Ishikawa (cell line): ENCODE measurements around the gene SSC4D.

Experiments used
- CEBPB ChIP-seq: IDR thresholded peaks from 2 replicates; pipeline ENCODE4 v1.6.1; 2012
- CREB1 ChIP-seq: IDR thresholded peaks from 2 replicates; pipeline ENCODE4 v1.6.1; 2012; ENCODE audit warnings: low read depth
- EGR1 ChIP-seq: IDR thresholded peaks from 2 replicates; pipeline ENCODE4 v1.6.1; 2012
- EP300 ChIP-seq: IDR thresholded peaks from 2 replicates; pipeline ENCODE4 v1.6.1; 2012; ENCODE audit warnings: borderline replicate concordance
- FOXM1 ChIP-seq: IDR thresholded peaks from 2 replicates; pipeline ENCODE4 v1.6.1; 2012; ENCODE audit warnings: low read depth, borderline replicate concordance
- NFIC ChIP-seq: IDR thresholded peaks from 2 replicates; pipeline ENCODE4 v1.6.1; 2012
- RAD21 ChIP-seq: IDR thresholded peaks from 2 replicates; pipeline ENCODE4 v1.6.1; 2012; ENCODE audit warnings: low read depth
- TAF1 ChIP-seq: IDR thresholded peaks from 2 replicates; pipeline ENCODE4 v1.6.1; 2012; ENCODE audit warnings: low read depth, mild to moderate bottlenecking
- TCF12 ChIP-seq: IDR thresholded peaks from 2 replicates; pipeline ENCODE4 v1.6.1; 2012; ENCODE audit warnings: low read depth
- TEAD4 ChIP-seq: IDR thresholded peaks from 2 replicates; pipeline ENCODE4 v1.6.1; 2012
- YY1 ChIP-seq: IDR thresholded peaks from 2 replicates; pipeline ENCODE4 v1.6.1; 2012; ENCODE audit warnings: low read depth
- ZBTB7A ChIP-seq: IDR thresholded peaks from 2 replicates; pipeline ENCODE4 v1.6.1; 2012; ENCODE audit warnings: low read depth
- TF ChIP-seq, protein P1 (sequence below): IDR thresholded peaks from 2 replicates; pipeline ENCODE4 v1.6.1; 2012
- TF ChIP-seq, protein P2 (sequence below): IDR thresholded peaks from 2 replicates; pipeline ENCODE4 v1.6.1; 2012; ENCODE audit warnings: low read depth, mild to moderate bottlenecking
- TF ChIP-seq, protein P3 (sequence below): IDR thresholded peaks from 2 replicates; pipeline ENCODE4 v1.6.1; 2012

SSC4D gene

DNA sequence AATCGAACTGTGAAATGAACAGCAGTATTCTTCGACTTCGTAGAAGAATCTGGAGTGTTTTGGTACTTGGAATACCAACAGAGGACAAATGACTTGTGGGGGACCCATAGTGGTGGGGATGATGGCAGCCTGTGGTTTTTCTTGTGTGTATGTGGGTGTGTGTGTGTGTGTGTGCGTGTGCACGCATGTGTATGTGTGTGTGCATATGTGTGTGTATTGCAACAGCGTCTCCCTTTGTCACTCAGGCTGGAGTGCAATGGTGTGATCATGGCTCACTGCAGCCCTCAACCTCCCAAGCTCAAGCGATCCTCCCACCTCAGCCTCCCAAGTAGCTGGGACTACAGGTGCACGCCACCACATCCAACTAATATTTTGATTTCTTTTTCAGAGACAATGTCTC lies 41.3 kb downstream of the SSC4D start:
- TF ChIP-seq NFIC, result no peak
- TF ChIP-seq TCF12, result no peak
- no peak for TF ChIP-seq CEBPB
- TF ChIP-seq EGR1, result no peak
- no peak for TF ChIP-seq TEAD4
- no peak for TF ChIP-seq TAF1
- TF ChIP-seq, protein P1, sequence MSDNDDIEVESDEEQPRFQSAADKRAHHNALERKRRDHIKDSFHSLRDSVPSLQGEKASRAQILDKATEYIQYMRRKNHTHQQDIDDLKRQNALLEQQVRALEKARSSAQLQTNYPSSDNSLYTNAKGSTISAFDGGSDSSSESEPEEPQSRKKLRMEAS, result no peak
- no peak for TF ChIP-seq RAD21
- TF ChIP-seq, protein P2, sequence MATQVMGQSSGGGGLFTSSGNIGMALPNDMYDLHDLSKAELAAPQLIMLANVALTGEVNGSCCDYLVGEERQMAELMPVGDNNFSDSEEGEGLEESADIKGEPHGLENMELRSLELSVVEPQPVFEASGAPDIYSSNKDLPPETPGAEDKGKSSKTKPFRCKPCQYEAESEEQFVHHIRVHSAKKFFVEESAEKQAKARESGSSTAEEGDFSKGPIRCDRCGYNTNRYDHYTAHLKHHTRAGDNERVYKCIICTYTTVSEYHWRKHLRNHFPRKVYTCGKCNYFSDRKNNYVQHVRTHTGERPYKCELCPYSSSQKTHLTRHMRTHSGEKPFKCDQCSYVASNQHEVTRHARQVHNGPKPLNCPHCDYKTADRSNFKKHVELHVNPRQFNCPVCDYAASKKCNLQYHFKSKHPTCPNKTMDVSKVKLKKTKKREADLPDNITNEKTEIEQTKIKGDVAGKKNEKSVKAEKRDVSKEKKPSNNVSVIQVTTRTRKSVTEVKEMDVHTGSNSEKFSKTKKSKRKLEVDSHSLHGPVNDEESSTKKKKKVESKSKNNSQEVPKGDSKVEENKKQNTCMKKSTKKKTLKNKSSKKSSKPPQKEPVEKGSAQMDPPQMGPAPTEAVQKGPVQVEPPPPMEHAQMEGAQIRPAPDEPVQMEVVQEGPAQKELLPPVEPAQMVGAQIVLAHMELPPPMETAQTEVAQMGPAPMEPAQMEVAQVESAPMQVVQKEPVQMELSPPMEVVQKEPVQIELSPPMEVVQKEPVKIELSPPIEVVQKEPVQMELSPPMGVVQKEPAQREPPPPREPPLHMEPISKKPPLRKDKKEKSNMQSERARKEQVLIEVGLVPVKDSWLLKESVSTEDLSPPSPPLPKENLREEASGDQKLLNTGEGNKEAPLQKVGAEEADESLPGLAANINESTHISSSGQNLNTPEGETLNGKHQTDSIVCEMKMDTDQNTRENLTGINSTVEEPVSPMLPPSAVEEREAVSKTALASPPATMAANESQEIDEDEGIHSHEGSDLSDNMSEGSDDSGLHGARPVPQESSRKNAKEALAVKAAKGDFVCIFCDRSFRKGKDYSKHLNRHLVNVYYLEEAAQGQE, result no peak
- no peak for TF ChIP-seq ZBTB7A
- TF ChIP-seq, protein P3, sequence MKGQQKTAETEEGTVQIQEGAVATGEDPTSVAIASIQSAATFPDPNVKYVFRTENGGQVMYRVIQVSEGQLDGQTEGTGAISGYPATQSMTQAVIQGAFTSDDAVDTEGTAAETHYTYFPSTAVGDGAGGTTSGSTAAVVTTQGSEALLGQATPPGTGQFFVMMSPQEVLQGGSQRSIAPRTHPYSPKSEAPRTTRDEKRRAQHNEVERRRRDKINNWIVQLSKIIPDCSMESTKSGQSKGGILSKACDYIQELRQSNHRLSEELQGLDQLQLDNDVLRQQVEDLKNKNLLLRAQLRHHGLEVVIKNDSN, result no peak
- no peak for TF ChIP-seq CREB1
- no peak for TF ChIP-seq YY1
- no peak for TF ChIP-seq FOXM1
- TF ChIP-seq EP300, result no peak

DNA sequence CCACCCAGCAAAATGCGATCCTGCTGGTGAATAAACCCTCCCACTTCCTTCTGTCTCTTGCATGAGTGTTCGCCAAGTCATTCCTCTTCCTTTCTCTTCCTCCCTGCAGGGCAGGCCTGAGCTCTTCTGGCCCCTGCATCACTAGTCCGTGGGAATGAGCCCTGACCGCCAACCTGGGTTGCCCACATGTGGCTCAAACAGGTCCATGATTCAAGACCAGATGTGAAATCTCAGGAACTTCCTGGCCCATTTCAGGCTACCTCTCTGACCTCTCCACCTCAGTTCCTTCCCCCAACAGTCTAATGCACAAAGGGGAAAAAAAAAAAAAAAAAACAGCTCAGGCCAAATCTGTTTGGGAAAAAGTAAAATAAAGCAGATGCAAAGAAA lies 45.3 kb downstream of the SSC4D start:
- TF ChIP-seq TEAD4 (no peak), EGR1 (no peak), CEBPB (no peak), RAD21 (no peak)

DNA sequence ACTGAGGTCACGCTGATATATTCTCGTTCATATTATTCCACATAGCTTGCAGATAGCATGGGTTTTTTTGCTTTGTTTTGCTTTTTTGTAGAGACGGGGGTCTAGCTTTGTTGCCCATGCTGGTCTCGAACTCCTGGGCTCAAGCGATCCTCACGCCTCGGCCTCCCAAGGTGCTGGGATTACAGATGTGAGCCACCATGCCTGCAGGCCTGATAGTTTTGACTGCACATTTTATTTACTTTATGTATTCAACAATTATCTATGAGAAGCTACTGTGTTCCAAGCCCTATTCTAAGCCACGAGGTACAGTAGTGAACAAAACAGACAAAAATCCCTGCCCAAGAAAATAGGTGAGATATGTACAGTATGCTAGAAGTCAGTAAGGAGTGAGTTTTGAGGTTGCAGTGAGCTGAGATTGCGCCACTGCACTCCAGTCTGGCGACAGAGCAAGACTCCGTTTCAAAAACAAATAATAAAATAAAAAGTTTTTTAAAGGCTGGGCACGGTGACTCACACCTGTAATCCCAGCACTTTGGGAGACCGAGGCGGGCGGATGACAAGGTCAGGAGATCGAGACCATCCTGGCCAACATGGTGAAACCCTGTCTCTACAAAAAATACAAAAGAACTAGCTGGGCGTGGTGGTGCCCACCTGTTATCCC lies 49.4 kb downstream of the SSC4D start:
- TF ChIP-seq TEAD4 (no peak), RAD21 (no peak), EGR1 (no peak), CEBPB (no peak), YY1 (no peak), CREB1 (no peak), NFIC (no peak), TAF1 (no peak), TCF12 (no peak), FOXM1 (no peak), EP300 (no peak), ZBTB7A (no peak)
- TF ChIP-seq, protein P1, result no peak
- TF ChIP-seq, protein P3, result no peak
- TF ChIP-seq, protein P2, result no peak

DNA sequence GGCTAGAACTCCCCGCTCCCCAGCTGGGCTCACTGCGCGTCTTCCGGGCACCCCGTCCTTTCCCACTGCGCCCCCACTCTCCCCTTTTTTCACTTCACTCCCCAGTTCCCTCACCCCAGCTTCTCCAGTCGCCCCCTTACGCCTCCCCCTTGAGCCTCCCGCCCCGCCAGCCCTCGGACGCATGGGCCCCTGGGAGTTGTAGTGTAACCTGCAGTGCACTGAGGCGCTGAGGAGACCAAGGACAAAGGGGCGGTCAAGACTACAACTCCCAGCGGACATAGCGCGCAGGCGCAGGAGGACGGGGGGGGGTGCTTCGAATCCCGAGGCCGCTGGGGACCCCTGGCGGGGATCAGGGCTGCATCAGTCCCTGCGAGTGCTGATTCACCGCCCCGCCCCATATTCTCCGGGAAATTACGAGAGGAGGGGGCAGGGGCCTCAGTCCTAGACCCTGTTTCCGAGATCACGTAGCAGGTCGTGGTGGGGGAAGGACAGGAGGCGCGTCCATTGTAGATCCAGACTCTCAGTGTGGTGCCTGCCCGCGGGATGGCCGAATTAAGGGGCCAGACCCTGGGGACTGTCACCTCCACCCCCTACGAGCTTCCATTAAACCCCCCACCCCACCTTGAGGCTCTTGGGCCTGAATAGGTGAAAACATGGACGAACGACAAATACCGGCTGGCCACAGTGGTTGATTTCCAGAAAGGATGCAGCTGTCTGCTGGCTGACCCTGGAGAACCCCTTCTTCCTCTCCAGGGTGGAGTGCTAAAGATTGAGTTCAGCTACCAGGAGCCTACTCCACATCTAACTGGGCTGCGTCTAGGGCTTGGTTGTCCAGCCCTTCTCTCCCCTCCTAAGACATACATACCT lies 50.2 kb downstream of the SSC4D start:
- no peak; the same call in 1 of the 2 replicates for TF ChIP-seq YY1
- peak; percentile 86 for TF ChIP-seq ZBTB7A
- TF ChIP-seq CEBPB, result no peak
- peak; percentile 11; the same call in 1 of the 2 replicates for TF ChIP-seq TCF12
- TF ChIP-seq, protein P2, result no peak
- TF ChIP-seq RAD21, result peak; percentile 45; the same call in 1 of the 2 replicates
- TF ChIP-seq, protein P1, result no peak
- peak; percentile 24; the same call in 1 of the 2 replicates for TF ChIP-seq TAF1
- TF ChIP-seq, protein P3, result no peak
- no peak for TF ChIP-seq TEAD4
- no peak; the same call in 1 of the 2 replicates for TF ChIP-seq EP300
- peak; percentile 39; the same call in 1 of the 2 replicates for TF ChIP-seq CREB1
- no peak for TF ChIP-seq NFIC
- TF ChIP-seq FOXM1, result no peak
- TF ChIP-seq EGR1, result no peak
